GF-D8 (cell line): ENCODE measurements around the gene ALDH3B2.

Experiments used
- DNase-seq: peaks from one replicate; lab custom pipeline; 2025; lab: John Stamatoyannopoulos, UW

The ALDH3B2 gene

GRCh38 chr11:67685641-67686332 is 11.4 kb upstream of the ALDH3B2 start:
- peak; percentile 63 for DNase-seq

GRCh38 chr11:67682126-67683034 is 8.0 kb upstream of the ALDH3B2 start:
- DNase-seq, result peak; percentile 5

- DNase-seq, result peak; percentile 76
These were observed 6.5 kb upstream of the ALDH3B2 start for GRCh38 chr11:67680696-67681470.

GRCh38 chr11:67675058-67675747 is 780 bp upstream of the ALDH3B2 start:
- no peak for DNase-seq

GRCh38 chr11:67673902-67674301 is 521 bp downstream of the ALDH3B2 start:
- no peak for DNase-seq

- no peak for DNase-seq
These were observed 1.1 kb downstream of the ALDH3B2 start for GRCh38 chr11:67673358-67673757.

- DNase-seq, result no peak
These were observed 3.3 kb downstream of the ALDH3B2 start for GRCh38 chr11:67671211-67671520.

GRCh38 chr11:67670316-67671210 is 3.9 kb downstream of the ALDH3B2 start:
- DNase-seq, result no peak

GRCh38 chr11:67668192-67668551 is 6.3 kb downstream of the ALDH3B2 start:
- DNase-seq, result no peak

- no peak for DNase-seq
These were observed 6.8 kb downstream of the ALDH3B2 start for GRCh38 chr11:67667490-67668191.

GRCh38 chr11:67666676-67667489 is 7.5 kb downstream of the ALDH3B2 start:
- DNase-seq, result no peak

GRCh38 chr11:67666303-67666645 is 8.1 kb downstream of the ALDH3B2 start:
- DNase-seq, result no peak

GRCh38 chr11:67665541-67666302 is 8.7 kb downstream of the ALDH3B2 start:
- DNase-seq, result no peak

- DNase-seq, result no peak
These were observed 9.5 kb downstream of the ALDH3B2 start for GRCh38 chr11:67664696-67665540.

GRCh38 chr11:67664213-67664585 is 10.2 kb downstream of the ALDH3B2 start:
- no peak for DNase-seq

GRCh38 chr11:67663532-67664212 is 10.8 kb downstream of the ALDH3B2 start:
- no peak for DNase-seq

GRCh38 chr11:67662835-67663531 is 11.4 kb downstream of the ALDH3B2 start:
- DNase-seq, result no peak
